Activated T-helper 1 cell treated with anti-CD3 and anti-CD28 coated beads, Interleukin-12 subunit alpha, Interleukin-12 subunit beta, Interleukin-2, Interleukin-4 antibody, amounts not matched to agents 30 ng/mL and 10 ng/mL and 1 ng/mL, durations not matched to agents 14 hours and 24 hours and 36 hours (primary cell): Measurements from ENCODE around the gene TBXAS1. TPM values are rescaled to one million over a fixed set of nuclear protein-coding genes. Genes with fewer than 3 reads are reported as not detected.
A peak's percentile ranks its signal among the peaks of the same experiment; 100 is the strongest.

ENCODE experiments used
- DNase-seq: peaks from one replicate; pipeline ENCODE4 v3.0.0; 2021; ENCODE audit warnings: low spot score
- H3K27ac Mint-ChIP-seq: one replicate; pipeline ENCODE4 v1.8.0; 2021; ENCODE audit warnings: mild to moderate bottlenecking, mixed read lengths
- H3K27me3 Mint-ChIP-seq: one replicate; pipeline ENCODE4 v1.8.0; 2022; ENCODE audit warnings: mild to moderate bottlenecking, moderate library complexity, mixed read lengths; ENCODE audit not compliant: insufficient read depth
- H3K36me3 Mint-ChIP-seq: one replicate; pipeline ENCODE4 v1.8.0; 2021; ENCODE audit warnings: low read depth, mixed read lengths
- H3K4me1 Mint-ChIP-seq: one replicate; pipeline ENCODE4 v1.8.0; 2021; ENCODE audit warnings: low read depth, mixed read lengths
- H3K4me3 Mint-ChIP-seq: one replicate; pipeline ENCODE4 v1.8.0; 2021; ENCODE audit warnings: mild to moderate bottlenecking, moderate library complexity, mixed read lengths
- H3K9me3 Mint-ChIP-seq: one replicate; pipeline ENCODE4 v1.8.0; 2021; ENCODE audit warnings: mixed read lengths
- intact Hi-C: fragments of 100-400 bp; cut with micrococcal nuclease; formaldehyde crosslinking; loops from one replicate; pipeline ENCODE4 v1.15.1; 2024
- total RNA-seq: library from RNA; stranded (reverse); gene quantifications from 2 replicates; pipeline ENCODE4 v1.2.3, GENCODE V29; 2022

TBXAS1 gene
- total RNA-seq, 1 donor from 2014 or later: 2.4 TPM

- Mint-ChIP-seq H3K4me1 (peaks cover 31% of the 10 kb centered on the region), H3K9me3 (no peaks in the 10 kb centered on the region), H3K27ac (peak overlapping the region; percentile 16), H3K36me3 (peaks cover 65% of the 10 kb centered on the region), H3K27me3 (no peaks in the 10 kb centered on the region), H3K4me3 (no peak overlapping the region)
- no peak for DNase-seq
- intact Hi-C loops: no loop called here
Measured at GRCh38 chr7:140033779-140034363, 204.8 kb downstream of the TBXAS1 start.

GRCh38 chr7:140034421-140034820, 205.4 kb downstream of the TBXAS1 start:
- Mint-ChIP-seq H3K36me3 (peaks cover 68% of the 10 kb centered on the region), H3K9me3 (no peaks in the 10 kb centered on the region), H3K4me1 (peaks cover 37% of the 10 kb centered on the region), H3K4me3 (no peak overlapping the region), H3K27me3 (no peaks in the 10 kb centered on the region), H3K27ac (no peak overlapping the region)
- DNase-seq: no peak
- intact Hi-C loops: no loop called here

GRCh38 chr7:140035400-140036223, 206.5 kb downstream of the TBXAS1 start:
- no peak overlapping the region for H3K27ac Mint-ChIP-seq
- DNase-seq: no peak

DNA sequence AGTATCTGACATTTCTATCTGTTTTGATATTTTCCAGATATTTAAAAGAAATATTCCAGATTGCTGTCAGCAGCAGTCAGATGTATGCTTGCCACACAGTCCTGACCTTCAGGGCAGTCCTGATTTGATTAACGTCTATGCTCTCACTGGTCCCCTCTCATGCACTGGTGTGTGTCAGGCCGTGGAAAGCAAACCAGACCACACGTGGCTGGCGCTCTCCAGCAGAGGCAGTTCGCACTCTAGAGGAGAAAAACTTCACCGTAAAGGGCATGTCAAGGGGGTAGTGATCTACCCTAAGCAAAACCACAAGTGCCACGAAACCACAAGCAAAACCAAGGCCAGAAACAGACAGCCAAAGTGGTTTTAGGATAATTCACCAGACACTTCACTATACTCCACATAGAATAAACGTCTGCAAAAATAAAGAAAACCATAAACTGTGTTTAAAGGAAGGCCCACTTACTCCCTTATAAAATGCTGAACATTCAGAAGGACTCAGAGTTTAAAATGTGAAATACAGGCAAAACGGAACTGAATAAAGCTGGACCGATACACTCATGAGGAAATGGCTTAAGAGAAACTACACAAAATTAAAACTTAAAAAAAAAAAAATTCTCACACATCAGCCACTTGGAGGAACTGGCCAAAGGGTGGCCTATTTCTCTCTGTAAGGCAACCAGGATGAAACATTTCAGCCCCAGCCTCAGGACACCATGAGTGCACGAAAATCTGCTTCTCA, 207.3 kb downstream of the TBXAS1 start:
- Mint-ChIP-seq H3K4me1 (peaks cover 53% of the 10 kb centered on the region), H3K9me3 (no peaks in the 10 kb centered on the region), H3K27me3 (no peaks in the 10 kb centered on the region), H3K36me3 (peaks cover 76% of the 10 kb centered on the region), H3K4me3 (no peak overlapping the region), H3K27ac (no peak overlapping the region)
- DNase-seq: no peak
- intact Hi-C loops: no loop called here

More at GRCh38 chr7:140035400-140036223, 206.5 kb downstream of the TBXAS1 start:
- Mint-ChIP-seq H3K4me1 (peaks cover 47% of the 10 kb centered on the region), H3K36me3 (peaks cover 72% of the 10 kb centered on the region), H3K9me3 (no peaks in the 10 kb centered on the region), H3K4me3 (no peak overlapping the region), H3K27me3 (no peaks in the 10 kb centered on the region)
- intact Hi-C loops: no loop called here

DNA sequence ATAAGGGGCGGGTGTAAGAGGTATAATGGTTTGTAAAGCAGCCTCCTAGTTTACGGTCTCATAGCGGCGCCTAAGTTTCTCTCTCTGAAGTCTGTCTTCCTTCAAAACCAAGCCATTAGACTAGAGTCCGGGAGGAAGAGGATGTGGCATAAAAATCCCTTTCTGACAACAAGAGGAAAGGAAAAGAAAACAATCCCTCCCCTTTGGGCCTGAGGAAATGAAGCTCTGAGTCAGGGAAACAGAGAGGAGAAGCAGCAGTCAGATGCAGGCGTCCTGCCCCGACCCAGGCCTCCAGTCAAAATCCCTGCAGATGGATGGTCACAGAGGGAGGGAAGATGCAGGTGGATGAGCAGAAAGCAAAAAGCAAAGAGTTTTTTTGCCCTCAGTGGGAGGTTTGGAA, 210.0 kb downstream of the TBXAS1 start:
- Mint-ChIP-seq H3K4me1 (peaks cover 52% of the 10 kb centered on the region), H3K4me3 (no peak overlapping the region), H3K36me3 (peaks cover 74% of the 10 kb centered on the region), H3K27ac (peak overlapping the region; percentile 2), H3K9me3 (no peaks in the 10 kb centered on the region), H3K27me3 (no peaks in the 10 kb centered on the region)
- intact Hi-C loops: no loop called here
- DNase-seq: no peak

GRCh38 chr7:140039896-140040295, 210.8 kb downstream of the TBXAS1 start:
- peaks cover 75% of the 10 kb centered on the region for H3K36me3 Mint-ChIP-seq

DNA sequence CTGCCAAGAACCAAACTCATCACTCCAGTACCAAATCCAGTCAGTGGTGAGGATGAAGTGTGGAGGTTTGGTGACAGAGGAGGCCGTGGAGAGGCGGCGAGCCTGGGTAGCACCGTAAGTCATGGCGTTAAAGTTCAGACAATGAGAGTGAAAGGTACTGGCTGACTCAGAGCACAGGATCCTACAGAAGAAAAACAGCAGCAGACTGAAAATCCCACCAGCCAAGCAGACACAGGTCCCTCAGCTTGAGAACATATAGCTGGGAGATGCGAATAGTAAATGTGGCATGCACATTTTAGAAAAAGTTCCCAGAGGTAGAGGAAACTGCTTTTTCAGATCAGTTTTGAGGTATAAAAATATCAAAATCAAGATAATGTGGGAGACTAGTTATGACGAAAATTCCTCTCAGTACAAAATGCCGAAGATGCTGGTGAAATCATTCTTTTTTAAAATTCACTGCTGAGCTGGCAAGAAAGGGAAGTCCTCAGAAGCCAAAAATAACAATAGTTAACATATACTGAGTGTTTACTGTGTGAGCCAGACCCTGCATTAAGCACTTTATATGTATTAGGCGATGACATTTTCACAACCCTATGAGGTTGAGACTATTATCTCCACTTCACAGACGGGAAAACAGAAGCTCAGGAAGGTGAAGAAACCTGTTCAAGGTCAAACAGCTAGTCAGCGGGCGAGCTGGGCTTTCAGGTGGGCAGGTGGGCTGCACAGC, 212.8 kb downstream of the TBXAS1 start:
- Mint-ChIP-seq H3K4me1 (peaks cover 37% of the 10 kb centered on the region), H3K4me3 (no peak overlapping the region), H3K27me3 (no peaks in the 10 kb centered on the region), H3K36me3 (peaks cover 65% of the 10 kb centered on the region), H3K9me3 (no peaks in the 10 kb centered on the region), H3K27ac (peak overlapping the region; percentile 58)
- no peak for DNase-seq
- intact Hi-C loops: no loop called here

More at GRCh38 chr7:140039896-140040295, 210.8 kb downstream of the TBXAS1 start:
- H3K27ac Mint-ChIP-seq: no peak overlapping the region
- no peaks in the 10 kb centered on the region for H3K9me3 Mint-ChIP-seq
- no peak overlapping the region for H3K4me3 Mint-ChIP-seq
- intact Hi-C loops: no loop called here
- no peaks in the 10 kb centered on the region for H3K27me3 Mint-ChIP-seq
- peaks cover 52% of the 10 kb centered on the region for H3K4me1 Mint-ChIP-seq
- no peak for DNase-seq

DNA sequence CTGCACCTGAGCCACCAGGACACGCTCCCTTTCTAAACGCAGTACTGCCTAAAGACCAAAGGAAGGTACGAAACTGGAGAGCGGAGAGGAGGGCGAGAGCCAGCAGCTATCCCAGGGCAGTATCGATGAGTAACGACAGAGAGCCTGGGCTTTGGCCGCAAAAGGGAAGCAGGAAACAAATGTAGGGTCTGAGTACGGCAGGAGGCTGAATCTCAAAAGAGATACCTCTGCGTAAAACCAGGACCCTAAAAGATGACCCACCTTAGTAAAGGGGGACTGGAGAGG, 213.3 kb downstream of the TBXAS1 start:
- Mint-ChIP-seq H3K36me3 (peaks cover 62% of the 10 kb centered on the region), H3K9me3 (no peaks in the 10 kb centered on the region), H3K27ac (no peak overlapping the region), H3K27me3 (no peaks in the 10 kb centered on the region), H3K4me3 (no peak overlapping the region), H3K4me1 (peaks cover 34% of the 10 kb centered on the region)
- intact Hi-C loops: no loop called here
- DNase-seq: no peak

- intact Hi-C loops: no loop called here
- Mint-ChIP-seq H3K27me3 (no peaks in the 10 kb centered on the region), H3K36me3 (peaks cover 50% of the 10 kb centered on the region), H3K4me1 (peaks cover 28% of the 10 kb centered on the region), H3K9me3 (no peaks in the 10 kb centered on the region), H3K4me3 (no peak overlapping the region), H3K27ac (no peak overlapping the region)
- no peak for DNase-seq
Measured at GRCh38 chr7:140044251-140044650, 215.2 kb downstream of the TBXAS1 start.

- Mint-ChIP-seq H3K36me3 (peaks cover 43% of the 10 kb centered on the region), H3K4me1 (peaks cover 21% of the 10 kb centered on the region), H3K9me3 (no peaks in the 10 kb centered on the region), H3K27ac (no peak overlapping the region), H3K4me3 (no peak overlapping the region), H3K27me3 (no peaks in the 10 kb centered on the region)
- intact Hi-C loops: no loop called here
- no peak for DNase-seq
Measured at GRCh38 chr7:140045697-140046096, 216.6 kb downstream of the TBXAS1 start.

DNA sequence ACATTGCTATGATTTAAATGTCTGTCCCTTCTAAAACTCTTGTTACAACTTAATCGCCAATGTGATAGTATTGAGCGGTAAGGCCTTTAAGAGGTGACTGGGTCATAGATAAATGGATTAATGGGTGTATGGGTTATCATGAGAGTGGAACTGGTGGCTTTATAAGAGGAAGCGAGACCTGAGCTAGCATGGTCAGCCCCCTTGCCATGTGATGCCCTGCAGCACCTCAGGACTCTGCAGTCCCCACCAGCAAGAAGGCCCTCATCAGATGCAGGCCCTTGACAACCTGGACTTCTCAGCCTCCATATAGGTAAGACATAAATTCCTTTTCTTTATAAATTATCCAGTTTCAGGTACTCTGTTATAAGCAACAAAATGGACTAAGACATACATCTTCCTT, 218.1 kb downstream of the TBXAS1 start:
- Mint-ChIP-seq H3K4me3 (no peak overlapping the region), H3K36me3 (peaks cover 31% of the 10 kb centered on the region)
- intact Hi-C loops: no loop called here

GRCh38 chr7:140048138-140048537, 219.1 kb downstream of the TBXAS1 start:
- peaks cover 37% of the 10 kb centered on the region for H3K36me3 Mint-ChIP-seq
- H3K27ac Mint-ChIP-seq: no peak overlapping the region
- peaks cover 19% of the 10 kb centered on the region for H3K4me1 Mint-ChIP-seq
- no peak for DNase-seq
- H3K27me3 Mint-ChIP-seq: no peaks in the 10 kb centered on the region
- intact Hi-C loops: no loop called here
- H3K4me3 Mint-ChIP-seq: no peak overlapping the region
- no peaks in the 10 kb centered on the region for H3K9me3 Mint-ChIP-seq

More for the DNA sequence above, 218.1 kb downstream of the TBXAS1 start:
- H3K9me3 Mint-ChIP-seq: no peaks in the 10 kb centered on the region
- no peaks in the 10 kb centered on the region for H3K27me3 Mint-ChIP-seq
- DNase-seq: no peak
- no peak overlapping the region for H3K27ac Mint-ChIP-seq
- H3K4me1 Mint-ChIP-seq: peaks cover 13% of the 10 kb centered on the region

DNA sequence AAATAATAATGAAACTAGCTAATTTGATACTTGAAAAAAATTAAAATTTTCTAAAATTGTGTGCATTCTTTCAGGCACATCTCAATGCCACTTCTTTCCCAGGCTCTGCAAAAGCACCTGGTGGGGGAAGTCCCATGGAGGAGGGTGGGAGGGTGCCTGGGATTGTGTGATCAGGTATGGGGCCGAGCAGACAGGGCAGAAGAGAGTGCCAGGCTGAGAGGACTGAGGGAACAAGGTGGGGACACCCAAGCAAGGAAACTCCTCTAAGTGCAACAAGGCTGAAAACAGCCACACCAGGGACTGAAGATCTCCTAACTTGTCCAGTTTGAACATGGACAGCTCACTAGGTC, 219.9 kb downstream of the TBXAS1 start:
- Mint-ChIP-seq H3K4me3 (no peak overlapping the region), H3K4me1 (peaks cover 27% of the 10 kb centered on the region)
- intact Hi-C loops: no loop called here

More for the DNA sequence above, 219.9 kb downstream of the TBXAS1 start:
- no peaks in the 10 kb centered on the region for H3K27me3 Mint-ChIP-seq
- H3K27ac Mint-ChIP-seq: no peak overlapping the region
- no peaks in the 10 kb centered on the region for H3K9me3 Mint-ChIP-seq
- peaks cover 40% of the 10 kb centered on the region for H3K36me3 Mint-ChIP-seq
- DNase-seq: no peak
